ENCODE data around the gene SLC25A34. TPM values are rescaled to one million over a fixed set of nuclear protein-coding genes. Genes with fewer than 3 reads are reported as not detected.

The SLC25A34 gene
- total RNA-seq, 1 donor from 2014 or later: 5.8 TPM

GRCh38 chr1:15765495-15766194 is 29.6 kb downstream of the SLC25A34 start:
- POLR2A ChIA-PET: interaction anchor here (0.6 kb wide), 1 partner anchor 36 kb away, joined by 5 read pairs; no protein-coding TSS in a partner anchor
- CTCF ChIA-PET: interaction anchor here (1.0 kb wide), 1 partner anchor 26 kb away, joined by 4 read pairs; no protein-coding TSS in a partner anchor
- Mint-ChIP-seq H3K9me3 (no peaks in the 10 kb centered on the region), H3K27ac (no peak overlapping the region), H3K4me3 (no peak overlapping the region), H3K4me1 (no peaks in the 10 kb centered on the region), H3K36me3 (ENCODE audit: low read depth) (no peaks in the 10 kb centered on the region), H3K27me3 (peaks cover 26% of the 10 kb centered on the region)
- TF ChIP-seq, protein P1, sequence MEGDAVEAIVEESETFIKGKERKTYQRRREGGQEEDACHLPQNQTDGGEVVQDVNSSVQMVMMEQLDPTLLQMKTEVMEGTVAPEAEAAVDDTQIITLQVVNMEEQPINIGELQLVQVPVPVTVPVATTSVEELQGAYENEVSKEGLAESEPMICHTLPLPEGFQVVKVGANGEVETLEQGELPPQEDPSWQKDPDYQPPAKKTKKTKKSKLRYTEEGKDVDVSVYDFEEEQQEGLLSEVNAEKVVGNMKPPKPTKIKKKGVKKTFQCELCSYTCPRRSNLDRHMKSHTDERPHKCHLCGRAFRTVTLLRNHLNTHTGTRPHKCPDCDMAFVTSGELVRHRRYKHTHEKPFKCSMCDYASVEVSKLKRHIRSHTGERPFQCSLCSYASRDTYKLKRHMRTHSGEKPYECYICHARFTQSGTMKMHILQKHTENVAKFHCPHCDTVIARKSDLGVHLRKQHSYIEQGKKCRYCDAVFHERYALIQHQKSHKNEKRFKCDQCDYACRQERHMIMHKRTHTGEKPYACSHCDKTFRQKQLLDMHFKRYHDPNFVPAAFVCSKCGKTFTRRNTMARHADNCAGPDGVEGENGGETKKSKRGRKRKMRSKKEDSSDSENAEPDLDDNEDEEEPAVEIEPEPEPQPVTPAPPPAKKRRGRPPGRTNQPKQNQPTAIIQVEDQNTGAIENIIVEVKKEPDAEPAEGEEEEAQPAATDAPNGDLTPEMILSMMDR (IDR thresholded peaks at IDR 0.05): no peak
- intact Hi-C loops (cut with micrococcal nuclease): no loop called here
- ATAC-seq (ENCODE audit: low read depth) (no peak), DNase-seq (no peak)

DNA sequence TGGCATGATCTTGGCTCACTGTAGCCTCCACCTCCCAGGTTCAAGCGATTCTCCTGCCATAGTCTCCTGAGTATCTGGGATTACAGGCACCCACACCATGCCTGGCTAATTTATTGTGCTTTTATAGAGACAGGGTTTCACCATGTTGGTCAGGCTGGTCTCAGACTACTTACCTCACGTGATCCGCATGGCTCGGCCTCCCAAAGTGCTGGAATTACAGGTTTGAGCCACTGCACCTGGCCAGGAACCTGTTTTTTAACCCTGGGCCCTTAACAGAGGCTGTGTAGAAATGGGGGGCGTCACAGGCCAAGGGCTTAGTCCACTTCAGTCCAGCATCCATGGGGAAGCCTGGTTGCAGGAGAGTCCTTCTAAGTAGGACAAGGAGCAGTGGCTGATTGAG is 31.9 kb downstream of the SLC25A34 start:
- no peak for ATAC-seq (ENCODE audit: low read depth)
- POLR2A ChIA-PET: no interaction called here
- Mint-ChIP-seq H3K27me3 (peaks cover 25% of the 10 kb centered on the region), H3K4me3 (no peak overlapping the region), H3K4me1 (no peaks in the 10 kb centered on the region), H3K9me3 (no peaks in the 10 kb centered on the region), H3K27ac (no peak overlapping the region), H3K36me3 (ENCODE audit: low read depth) (no peaks in the 10 kb centered on the region)
- TF ChIP-seq, protein P1 (IDR thresholded peaks at IDR 0.05): no peak
- CTCF ChIA-PET: no interaction called here
- intact Hi-C loops (cut with micrococcal nuclease): no loop called here
- no peak for DNase-seq

- H3K4me3 Mint-ChIP-seq: no peak overlapping the region
- TF ChIP-seq, protein P1 (IDR thresholded peaks at IDR 0.05): no peak
- ChIA-PET POLR2A (no interaction called here), CTCF (no interaction called here)
- H3K9me3 Mint-ChIP-seq: no peaks in the 10 kb centered on the region
- H3K4me1 Mint-ChIP-seq: no peaks in the 10 kb centered on the region
- H3K27ac Mint-ChIP-seq: no peak overlapping the region
- no peak for DNase-seq
- peaks cover 25% of the 10 kb centered on the region for H3K27me3 Mint-ChIP-seq
- intact Hi-C loops (cut with micrococcal nuclease): no loop called here
- no peaks in the 10 kb centered on the region for H3K36me3 Mint-ChIP-seq (ENCODE audit: low read depth)
- no peak for ATAC-seq (ENCODE audit: low read depth)
These were observed 32.3 kb downstream of the SLC25A34 start for GRCh38 chr1:15768388-15768787.

GRCh38 chr1:15770313-15770962 is 34.4 kb downstream of the SLC25A34 start:
- DNase-seq: no peak
- no peak for ATAC-seq (ENCODE audit: low read depth)
- Mint-ChIP-seq H3K4me1 (no peaks in the 10 kb centered on the region), H3K27me3 (peaks cover 22% of the 10 kb centered on the region), H3K4me3 (no peak overlapping the region), H3K9me3 (no peaks in the 10 kb centered on the region), H3K27ac (no peak overlapping the region), H3K36me3 (ENCODE audit: low read depth) (no peaks in the 10 kb centered on the region)
- POLR2A ChIA-PET: no interaction called here
- CTCF ChIA-PET: no interaction called here
- intact Hi-C loops (cut with micrococcal nuclease): no loop called here
- TF ChIP-seq, protein P1 (IDR thresholded peaks at IDR 0.05): no peak

GRCh38 chr1:15771836-15772515 is 35.9 kb downstream of the SLC25A34 start:
- ATAC-seq (ENCODE audit: low read depth) (no peak), DNase-seq (no peak)
- Mint-ChIP-seq H3K4me3 (no peak overlapping the region), H3K36me3 (ENCODE audit: low read depth) (no peaks in the 10 kb centered on the region), H3K27ac (no peak overlapping the region), H3K4me1 (no peaks in the 10 kb centered on the region), H3K27me3 (peaks cover 22% of the 10 kb centered on the region), H3K9me3 (no peaks in the 10 kb centered on the region)
- TF ChIP-seq, protein P1 (IDR thresholded peaks at IDR 0.05): no peak
- intact Hi-C loops (cut with micrococcal nuclease): no loop called here
- CTCF ChIA-PET: interaction anchor here (0.9 kb wide), 1 partner anchor 20 kb away, joined by 3 read pairs; no protein-coding TSS in a partner anchor
- POLR2A ChIA-PET: no interaction called here

Measured in activated B cell treated with CpG ODN at 0.5 μM for 24 hours (primary cell).